CD14-positive monocyte (primary cell): ENCODE data around the gene IPPK. TPM values are rescaled to one million over a fixed set of nuclear protein-coding genes. Genes with fewer than 3 reads are reported as not detected.

Source experiments
- DNase-seq, 3 donors: peaks; one replicate each; pipeline ENCODE4 v3.0.0-alpha.2; 2011 to 2022
- H2AFZ ChIP-seq: 2 replicates; pipeline ENCODE4 v1.6.0; 2012; ENCODE audit warnings: mild to moderate bottlenecking, low read depth, low read length, inconsistent platforms; ENCODE audit not compliant: insufficient read depth, poor library complexity, severe bottlenecking
- H3K27ac ChIP-seq, 2 donors: 1 replicate in 1 of 2; 2 replicates in 1 of 2; pipeline ENCODE4 v1.5.1; 2012 to 2013; ENCODE audit warnings: low read length in 2 of 2, control low read depth in 1 of 2, inconsistent platforms in 1 of 2, low read depth in 1 of 2, mild to moderate bottlenecking in 1 of 2
- H3K27me3 ChIP-seq, 2 donors: one replicate each; pipeline versions ENCODE4 v1.6.0 to v1.6.1; 2011 to 2013; ENCODE audit warnings: low read length in 2 of 2; ENCODE audit not compliant: control insufficient read depth in 2 of 2, insufficient read depth in 2 of 2
- H3K36me3 ChIP-seq, 2 donors: replicated peaks in 1 of 2; 1 replicate in 1 of 2; 2 replicates in 1 of 2; pipeline versions ENCODE4 v1.5.1 to v1.6.1; 2012 to 2013; ENCODE audit warnings: low read length in 2 of 2, control low read depth in 1 of 2, inconsistent platforms in 1 of 2, mild to moderate bottlenecking in 1 of 2; ENCODE audit not compliant: insufficient read depth in 2 of 2, control insufficient read depth in 1 of 2
- H3K4me1 ChIP-seq, 2 donors: 1 replicate in 1 of 2; 2 replicates in 1 of 2; pipeline versions ENCODE4 v1.5.1 to v1.6.1; 2012 to 2013; ENCODE audit warnings: low read length in 2 of 2, control low read depth in 1 of 2, inconsistent platforms in 1 of 2, mild to moderate bottlenecking in 1 of 2, moderate library complexity in 1 of 2; ENCODE audit not compliant: insufficient read depth in 2 of 2, control insufficient read depth in 1 of 2
- H3K4me2 ChIP-seq: replicated peaks from 2 replicates; pipeline ENCODE3; 2012; ENCODE audit warnings: low read length, moderate library complexity, mild to moderate bottlenecking; ENCODE audit not compliant: poor library complexity, severe bottlenecking; ENCODE audit errors: extremely low read depth
- H3K4me3 ChIP-seq, 3 experiments: fragments of 200-600 bp in 1 of 3; sonication (generic) in 1 of 3; replicated peaks in 1 of 3; 1 replicate in 2 of 3; 2 replicates in 1 of 3; pipeline ENCODE4 v1.5.1; 2011 to 2013; ENCODE audit warnings: low read length in 3 of 3, mild to moderate bottlenecking in 3 of 3, control low read depth in 2 of 3, low read depth in 2 of 3, inconsistent platforms in 1 of 3, moderate library complexity in 1 of 3
- H3K79me2 ChIP-seq: 2 replicates; pipeline ENCODE4 v1.6.0; 2012; ENCODE audit warnings: mild to moderate bottlenecking, control low read depth, inconsistent platforms, low read length, moderate library complexity; ENCODE audit not compliant: insufficient read depth
- H3K9ac ChIP-seq: 2 replicates; pipeline ENCODE4 v1.6.0; 2017; ENCODE audit warnings: low read length, mild to moderate bottlenecking; ENCODE audit not compliant: insufficient read depth, poor library complexity, severe bottlenecking
- H3K9me3 ChIP-seq, 2 donors: replicated peaks in 1 of 2; 1 replicate in 1 of 2; 2 replicates in 1 of 2; pipeline versions ENCODE4 v1.5.1 to v1.6.1; 2012 to 2013; ENCODE audit warnings: low read length in 2 of 2, control low read depth in 1 of 2; ENCODE audit not compliant: control insufficient read depth in 1 of 2, insufficient read depth in 1 of 2
- H4K20me1 ChIP-seq: 2 replicates; pipeline ENCODE4 v1.6.0; 2012; ENCODE audit warnings: mild to moderate bottlenecking, low read length, control low read depth, moderate library complexity; ENCODE audit not compliant: insufficient read depth
- H3K27ac Mint-ChIP-seq, 7 donors: one replicate each; pipeline ENCODE4 v1.8.0; 2020; ENCODE audit warnings: mild to moderate bottlenecking in 7 of 7, mixed read lengths in 7 of 7, moderate library complexity in 6 of 7, inconsistent platforms in 2 of 7
- H3K27me3 Mint-ChIP-seq, 3 donors: one replicate each; pipeline ENCODE4 v1.8.0; 2021 to 2022; ENCODE audit warnings: low read depth in 3 of 3, mild to moderate bottlenecking in 3 of 3, mixed read lengths in 3 of 3, moderate library complexity in 3 of 3, inconsistent platforms in 1 of 3
- H3K36me3 Mint-ChIP-seq, 2 donors: one replicate each; pipeline ENCODE4 v1.8.0; 2020; ENCODE audit warnings: mixed read lengths in 2 of 2, inconsistent platforms in 1 of 2, mild to moderate bottlenecking in 1 of 2
- H3K4me1 Mint-ChIP-seq: one replicate; pipeline ENCODE4 v1.8.0; 2020; ENCODE audit warnings: mild to moderate bottlenecking, mixed read lengths
- H3K4me3 Mint-ChIP-seq, 2 donors: one replicate each; pipeline ENCODE4 v1.8.0; 2020; ENCODE audit warnings: mild to moderate bottlenecking in 2 of 2, mixed read lengths in 2 of 2, moderate library complexity in 1 of 2
- H3K9me3 Mint-ChIP-seq, 7 donors: one replicate each; pipeline ENCODE4 v1.8.0; 2020 to 2022; ENCODE audit warnings: mixed read lengths in 7 of 7, mild to moderate bottlenecking in 6 of 7, moderate library complexity in 6 of 7, inconsistent platforms in 2 of 7
- CTCF ChIP-seq: fragments of 200-600 bp; IDR thresholded peaks from one replicate; pipeline ENCODE4 v1.8.0; 2022; ENCODE audit warnings: antibody characterized with exemption, mild to moderate bottlenecking
- WGBS: methylation state at CpG from one replicate; pipeline ENCODE4 v1.1.5; 2013; ENCODE audit warnings: missing lambda C conversion rate; ENCODE audit not compliant: insufficient coverage; 5-methylcytosine and 5-hydroxymethylcytosine counted together
- intact Hi-C, 2 donors: fragments of 100-400 bp; cut with micrococcal nuclease; formaldehyde crosslinking; loops; one replicate each; pipeline versions ENCODE4 v1.15.0 to v1.15.1; 2023
- polyA plus RNA-seq, 3 donors: library from polyadenylated mRNA; depleted of rRNA in 1 of 3; unstranded in 2 of 3; stranded (reverse) in 1 of 3; fragments of 300-500 nt in 2 of 3; fragments of >200 nt in 1 of 3; fragmentation: Illumina TruSeq in 2 of 3; gene quantifications; 1 replicate in 2 of 3; 2 replicates in 1 of 3; pipeline ENCODE4 v1.2.3, GENCODE V29; 2012 to 2021

The IPPK gene
- polyA plus RNA-seq, 3 donors = 1.9 to 11.6 (median 3.2) TPM

GRCh38 chr9:92711844-92712243 is 41.9 kb upstream of the IPPK start:
- peaks cover 71 to 89% of the 10 kb centered on the region in 2 donors for H3K36me3 Mint-ChIP-seq
- no peak overlapping the region for H2AFZ ChIP-seq
- intact Hi-C loops = no loop called here

GRCh38 chr9:92711146-92711545 is 41.2 kb upstream of the IPPK start:
- peaks cover 78% of the 10 kb centered on the region for H4K20me1 ChIP-seq
- H3K4me3 Mint-ChIP-seq = no peak overlapping the region
- peak overlapping the region in 1 of 7 donors; percentile 5 for H3K27ac Mint-ChIP-seq
- H3K27ac ChIP-seq = peak overlapping the region in 1 of 2 donors; percentile 2
- DNase-seq = no peak
- no peak for TF ChIP-seq CTCF
- H3K9me3 Mint-ChIP-seq = no peaks in the 10 kb centered on the region
- peaks cover 73 to 86% of the 10 kb centered on the region in 2 donors for H3K36me3 Mint-ChIP-seq
- intact Hi-C loops = no loop called here
- peaks cover 7 to 8% of the 10 kb centered on the region in 2 donors for H3K4me1 ChIP-seq
- H3K4me1 Mint-ChIP-seq = peaks cover 13% of the 10 kb centered on the region
- H3K27me3 ChIP-seq = no peaks in the 10 kb centered on the region
- H3K9ac ChIP-seq = no peak overlapping the region
- 75% methylated on average over 1 of the region's 2 CpGs for WGBS
- H3K79me2 ChIP-seq = peaks cover 6% of the 10 kb centered on the region
- peaks cover 70 to 93% of the 10 kb centered on the region in 2 donors for H3K36me3 ChIP-seq
- H3K9me3 ChIP-seq = no peaks in the 10 kb centered on the region
- no peak overlapping the region for H3K4me3 ChIP-seq
- H3K27me3 Mint-ChIP-seq = no peaks in the 10 kb centered on the region
- no peak overlapping the region for H3K4me2 ChIP-seq
- H2AFZ ChIP-seq = no peak overlapping the region

More at GRCh38 chr9:92711844-92712243, 41.9 kb upstream of the IPPK start:
- Histone ChIP-seq H3K4me3 (no peak overlapping the region), H3K9me3 (no peaks in the 10 kb centered on the region), H3K4me1 (peaks cover 7 to 8% of the 10 kb centered on the region in 2 donors), H3K27ac (peak overlapping the region; percentile 11 to 70), H4K20me1 (peaks cover 78% of the 10 kb centered on the region), H3K4me2 (peak overlapping the region; percentile 33), H3K79me2 (peaks cover 6% of the 10 kb centered on the region), H3K36me3 (peaks cover 71 to 93% of the 10 kb centered on the region in 2 donors), H3K27me3 (no peaks in the 10 kb centered on the region), H3K9ac (no peak overlapping the region)
- peak overlapping the region in 6 of 7 donors; percentile 62 to 84 (median 76) for H3K27ac Mint-ChIP-seq
- H3K4me1 Mint-ChIP-seq = peaks cover 13% of the 10 kb centered on the region
- no peak for TF ChIP-seq CTCF
- no peaks in the 10 kb centered on the region for H3K9me3 Mint-ChIP-seq
- WGBS = 13% methylated on average over 6 of the region's 6 CpGs
- H3K27me3 Mint-ChIP-seq = no peaks in the 10 kb centered on the region
- DNase-seq = no peak
- peak overlapping the region; percentile 13 to 18 for H3K4me3 Mint-ChIP-seq
